CD1c-positive myeloid dendritic cell (primary cell): ENCODE data around the gene HSPB8.

Source experiments
- DNase-seq: peaks from one replicate; pipeline ENCODE4 v3.0.0-alpha.2; 2016; ENCODE audit errors: extremely low spot score

HSPB8 gene

DNA sequence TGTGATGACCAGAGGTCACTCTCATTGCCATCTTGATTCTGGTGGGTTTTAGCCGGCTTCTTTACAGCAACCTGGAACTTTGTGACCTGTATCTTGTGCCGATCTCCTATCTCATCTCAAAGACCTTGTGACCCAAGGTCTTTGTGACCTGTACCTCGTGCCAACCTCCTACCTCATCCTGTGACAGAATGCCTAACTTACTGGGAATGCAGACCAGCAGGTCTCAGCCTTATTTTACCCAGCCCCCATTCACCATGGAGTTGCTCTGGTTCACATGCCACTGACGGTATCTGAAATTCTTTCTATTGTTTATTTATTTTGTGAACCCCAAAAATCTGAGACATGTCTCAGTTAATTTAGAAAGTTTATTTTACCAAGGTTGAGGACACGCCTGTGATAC is 7.4 kb upstream of the HSPB8 start:
- DNase-seq = no peak

DNA sequence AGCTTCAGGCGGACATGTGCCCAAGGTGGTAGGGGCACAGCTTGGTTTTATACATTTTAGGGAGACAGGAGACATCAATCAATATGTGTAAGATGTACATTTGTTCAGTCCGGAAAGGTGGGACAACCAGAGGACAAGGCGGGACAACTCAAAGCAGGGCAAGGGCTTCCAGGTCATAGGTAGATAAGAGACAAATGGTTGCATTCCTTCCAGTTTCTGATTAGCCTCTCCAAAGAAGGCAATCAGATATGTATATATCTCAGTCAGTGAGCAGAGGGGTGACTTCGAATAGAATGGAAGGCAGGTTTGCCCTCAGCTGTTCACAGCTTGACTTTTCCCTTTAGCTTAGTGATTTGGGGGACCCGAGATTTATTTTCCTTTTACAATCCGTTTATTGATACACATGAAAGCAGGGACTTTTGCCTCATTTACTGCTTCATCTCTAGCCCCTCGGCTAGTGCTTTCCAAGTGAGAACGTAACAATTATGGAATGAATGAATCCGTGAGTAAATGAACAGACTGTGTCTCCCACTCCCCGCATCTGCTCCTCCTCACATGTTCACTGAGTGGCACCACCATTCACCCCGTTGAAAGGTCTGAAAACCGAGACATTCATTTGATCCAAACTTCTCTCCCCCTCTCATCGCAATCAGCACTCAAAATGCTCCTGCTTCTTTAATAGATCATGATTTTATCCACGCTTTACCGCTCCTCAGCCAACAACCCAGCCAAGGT is 6.9 kb upstream of the HSPB8 start:
- no peak for DNase-seq

- no peak for DNase-seq
Observed at GRCh38 chr12:119175081-119175480, 3.6 kb upstream of the HSPB8 start.

GRCh38 chr12:119176267-119177055 is 2.3 kb upstream of the HSPB8 start:
- DNase-seq = no peak

DNA sequence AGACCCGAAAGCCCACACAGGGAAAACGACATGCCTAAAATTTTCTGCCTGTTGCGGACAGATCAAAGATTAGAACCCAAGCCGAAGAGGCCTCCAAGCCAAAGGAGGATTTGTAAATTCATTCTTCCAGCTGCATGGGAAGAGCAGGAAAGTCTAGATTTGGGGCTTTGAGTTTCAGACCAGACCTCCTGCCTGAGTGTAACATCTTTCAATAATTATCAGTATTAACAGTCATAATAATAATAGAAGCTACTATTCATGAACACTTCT is 1.7 kb upstream of the HSPB8 start:
- no peak for DNase-seq

GRCh38 chr12:119177724-119178380 is 879 bp upstream of the HSPB8 start:
- DNase-seq = no peak

DNA sequence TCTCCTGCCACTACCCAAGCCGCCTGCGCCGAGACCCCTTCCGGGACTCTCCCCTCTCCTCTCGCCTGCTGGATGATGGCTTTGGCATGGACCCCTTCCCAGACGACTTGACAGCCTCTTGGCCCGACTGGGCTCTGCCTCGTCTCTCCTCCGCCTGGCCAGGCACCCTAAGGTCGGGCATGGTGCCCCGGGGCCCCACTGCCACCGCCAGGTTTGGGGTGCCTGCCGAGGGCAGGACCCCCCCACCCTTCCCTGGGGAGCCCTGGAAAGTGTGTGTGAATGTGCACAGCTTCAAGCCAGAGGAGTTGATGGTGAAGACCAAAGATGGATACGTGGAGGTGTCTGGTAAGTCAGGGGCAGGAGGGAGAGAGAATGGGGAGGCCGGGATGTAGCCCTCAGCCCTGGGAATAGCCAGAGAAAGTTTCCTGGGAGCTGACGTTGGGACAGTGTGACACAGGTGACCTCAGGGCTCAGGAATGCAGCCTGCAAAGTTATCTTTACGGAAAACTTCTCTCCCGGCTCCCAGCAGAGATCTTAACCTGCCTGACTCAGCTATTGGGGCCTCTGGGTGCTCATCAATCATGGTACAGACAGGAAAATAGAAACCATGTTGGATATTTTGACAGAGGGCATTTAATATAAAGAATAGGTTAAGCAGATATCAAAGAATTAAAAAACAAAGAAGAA is 747 bp downstream of the HSPB8 start:
- no peak for DNase-seq

DNA sequence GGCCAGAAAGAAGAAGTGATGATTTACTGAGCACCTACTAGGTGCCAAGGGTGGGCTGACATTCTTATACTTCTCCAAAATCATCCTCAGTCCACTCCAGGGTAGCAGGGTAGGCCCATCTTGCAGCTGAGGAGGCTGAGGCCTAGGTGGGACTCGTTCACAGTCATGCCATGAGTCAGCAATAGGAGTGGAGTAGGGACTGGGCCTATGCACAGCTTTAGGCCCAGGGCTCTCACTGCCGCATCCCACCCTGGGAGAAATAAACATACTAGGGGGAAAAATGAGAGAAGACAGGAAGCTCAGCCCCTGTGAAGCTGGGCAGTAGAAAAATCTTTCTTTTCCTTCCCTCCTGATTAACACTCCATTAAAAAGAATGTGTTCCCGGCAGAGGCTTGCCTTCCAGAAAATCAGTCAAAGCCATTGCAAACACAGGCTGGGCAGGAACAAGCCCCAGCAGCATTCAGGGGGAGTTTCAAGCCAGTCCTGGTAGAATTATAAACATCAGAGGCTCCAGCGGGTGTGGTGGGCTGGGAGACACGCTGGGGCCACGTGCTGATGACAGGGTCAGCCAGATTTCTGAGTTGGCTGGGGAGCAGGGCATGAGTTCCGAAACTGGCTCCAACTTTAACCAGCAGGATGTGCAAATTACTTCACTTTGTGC is 1.8 kb downstream of the HSPB8 start:
- no peak for DNase-seq

- DNase-seq = no peak
Observed at GRCh38 chr12:119181202-119181601, 2.5 kb downstream of the HSPB8 start.

GRCh38 chr12:119181944-119182343 is 3.2 kb downstream of the HSPB8 start:
- DNase-seq = no peak

DNA sequence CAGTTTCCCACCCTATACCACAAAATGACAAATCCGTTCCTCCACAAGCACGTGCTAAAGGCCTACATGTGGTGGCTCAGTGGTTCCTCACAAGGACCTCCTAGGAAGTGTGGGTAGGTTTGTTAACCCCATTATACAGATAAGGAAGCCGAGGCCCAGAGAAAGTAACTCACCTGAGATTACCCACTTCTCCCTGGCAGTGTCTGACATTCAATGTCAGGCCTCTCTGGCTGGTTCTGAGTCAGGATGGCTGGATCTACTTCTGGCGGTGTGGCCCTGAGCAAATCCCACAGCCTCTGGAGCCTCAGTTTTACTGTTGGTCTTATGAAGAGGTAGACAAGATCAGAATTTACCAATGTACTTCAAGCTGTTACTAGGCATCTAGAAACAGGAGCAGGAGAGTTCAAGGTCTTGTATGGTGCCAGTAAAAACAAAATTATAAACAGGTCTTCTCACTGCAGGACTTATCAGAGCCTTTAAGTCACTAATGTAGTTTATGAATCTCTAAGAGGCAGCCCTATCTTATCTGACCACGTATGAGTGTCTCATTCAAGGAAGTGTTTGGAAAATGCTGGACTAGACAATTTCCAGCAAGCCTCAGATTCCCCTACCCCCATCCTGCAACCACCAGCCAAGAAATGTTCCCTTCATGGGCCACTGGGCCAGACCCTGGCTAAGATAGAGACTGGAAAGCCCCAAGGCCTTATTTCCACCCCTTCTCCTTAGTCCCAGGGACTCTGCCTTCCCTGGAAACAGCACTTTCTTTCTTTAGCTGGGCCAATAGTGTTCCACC is 4.2 kb downstream of the HSPB8 start:
- no peak for DNase-seq

- DNase-seq = no peak
Observed at GRCh38 chr12:119183942-119184695, 5.4 kb downstream of the HSPB8 start.

DNA sequence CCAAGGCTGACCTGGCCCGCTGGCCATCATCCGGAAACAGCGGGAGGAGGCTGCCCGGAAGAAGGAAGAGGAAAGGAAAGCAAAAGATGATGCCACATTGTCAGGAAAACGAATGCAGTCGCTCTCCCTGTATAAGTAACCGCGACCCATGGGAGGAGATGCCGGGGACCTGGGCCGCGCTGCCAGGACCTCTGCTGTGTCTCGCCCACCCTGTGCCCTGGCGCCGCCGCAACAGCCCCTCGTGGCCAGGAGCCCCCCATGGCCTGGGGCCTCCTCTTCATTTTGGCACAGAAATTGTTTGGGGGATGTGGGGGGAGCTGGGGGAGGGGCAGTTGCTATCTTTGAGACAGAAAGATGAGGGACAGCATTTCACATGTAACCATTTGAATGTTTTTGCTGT is 16.5 kb downstream of the HSPB8 start:
- no peak for DNase-seq

DNA sequence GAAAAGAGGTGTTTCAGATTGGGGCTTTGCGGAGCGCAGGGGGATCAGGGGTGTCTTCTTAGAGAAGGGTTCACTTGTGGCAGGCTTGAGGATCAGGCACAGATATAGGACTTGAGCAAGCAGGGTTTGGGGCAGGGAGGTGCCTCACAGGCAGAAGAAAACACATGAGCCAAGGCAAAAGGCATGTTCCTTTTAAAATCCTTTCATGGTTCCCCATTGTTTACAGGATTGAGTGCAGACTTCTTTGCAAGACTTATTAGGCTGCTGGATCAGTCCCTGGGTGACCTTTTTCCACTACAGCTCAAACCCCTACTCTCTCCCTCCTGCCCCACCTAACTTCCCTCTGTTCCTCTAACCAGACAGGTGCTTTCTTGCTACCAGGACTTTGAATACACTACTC is 19.7 kb downstream of the HSPB8 start:
- DNase-seq = no peak

DNA sequence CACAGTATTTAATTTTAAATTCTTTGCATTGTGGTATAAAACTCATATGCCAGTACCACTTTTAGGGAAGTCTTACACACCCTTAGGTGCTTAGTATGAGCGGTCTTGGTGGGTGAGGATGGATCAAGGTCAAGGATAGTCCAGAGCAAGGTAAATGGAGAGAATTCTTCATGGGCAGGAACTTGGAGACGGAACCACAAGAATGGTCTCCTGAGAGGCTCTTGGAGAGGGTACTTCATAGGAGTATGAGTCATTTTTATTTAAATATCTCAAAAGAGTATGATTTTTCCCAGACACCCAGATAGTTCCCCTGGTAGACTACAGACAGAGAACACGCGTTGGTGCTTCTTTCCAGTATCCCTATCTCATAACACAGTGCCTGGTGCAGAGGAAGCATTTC is 21.9 kb downstream of the HSPB8 start:
- DNase-seq = no peak

DNA sequence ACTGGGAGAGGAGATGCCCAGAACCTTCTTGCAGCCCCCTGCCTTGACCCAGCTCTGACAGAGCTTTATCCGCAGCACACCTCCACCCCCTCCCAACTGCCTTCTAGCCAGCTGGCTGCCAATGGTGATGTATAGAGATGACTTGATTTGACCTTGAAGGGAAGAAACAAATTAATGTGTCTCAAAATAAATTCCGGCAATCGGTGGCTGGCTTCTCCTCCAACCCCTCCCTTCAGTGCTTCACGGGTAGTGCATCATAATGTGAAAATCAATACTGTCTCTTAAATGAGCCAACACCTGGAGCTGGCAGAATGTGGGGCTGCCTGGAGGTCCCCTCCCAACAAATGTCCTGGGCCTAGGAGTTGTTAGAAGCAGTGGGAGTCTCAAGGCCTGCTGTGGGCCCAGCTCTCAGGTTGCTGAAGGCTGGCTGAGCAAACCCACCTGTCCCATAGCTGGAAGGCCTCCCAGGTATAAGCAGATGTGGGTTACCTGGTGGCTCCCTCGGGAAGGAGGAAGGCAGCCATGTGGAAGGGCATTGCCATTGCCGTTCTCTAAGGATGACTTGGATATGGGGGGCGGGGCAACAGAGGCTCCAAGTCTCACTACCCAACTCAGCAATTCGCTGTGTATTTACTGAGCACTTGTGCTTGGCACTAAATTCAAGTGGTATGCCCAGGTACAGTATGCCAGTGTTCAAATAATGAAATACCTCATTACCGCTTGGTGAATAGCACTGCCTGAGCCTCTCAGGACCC is 23.2 kb downstream of the HSPB8 start:
- DNase-seq = no peak

DNA sequence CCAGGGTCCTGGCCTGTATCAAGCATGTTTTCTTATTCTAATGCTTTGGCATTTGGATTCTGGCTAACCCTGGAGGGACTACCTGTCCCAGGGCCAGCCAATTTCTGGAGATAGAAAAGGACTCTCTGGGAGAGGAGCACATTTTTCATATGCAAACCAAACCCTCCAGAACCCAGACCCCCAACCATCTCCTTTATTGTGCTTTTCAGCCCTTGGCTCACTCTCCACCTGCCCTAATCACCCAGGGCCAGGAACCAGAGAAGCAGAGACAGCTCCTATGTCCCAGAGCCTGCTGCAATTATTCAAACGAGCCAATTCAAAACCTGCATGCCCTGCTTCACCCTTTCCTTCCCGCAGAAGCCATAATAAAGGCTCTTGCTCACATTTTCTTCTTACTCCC is 23.8 kb downstream of the HSPB8 start:
- DNase-seq = no peak

DNA sequence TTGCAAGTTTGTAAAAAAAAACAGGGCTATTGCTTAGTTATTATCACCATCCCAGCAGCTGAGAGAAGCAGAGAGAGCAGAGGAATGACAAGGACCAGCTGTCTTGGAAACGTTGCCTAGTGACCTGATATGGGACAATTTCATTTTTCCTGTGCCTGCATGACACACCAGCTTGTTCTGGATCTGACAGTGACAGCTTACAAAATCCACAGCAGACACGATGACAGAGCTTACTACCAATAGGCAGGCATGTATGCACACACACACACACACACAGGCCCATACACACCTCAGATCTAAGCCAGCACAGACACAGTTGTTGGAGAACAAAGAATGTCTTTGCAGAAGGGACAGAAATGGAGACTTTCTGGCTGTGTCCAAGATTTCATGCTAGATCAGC is 25.4 kb downstream of the HSPB8 start:
- no peak for DNase-seq

DNA sequence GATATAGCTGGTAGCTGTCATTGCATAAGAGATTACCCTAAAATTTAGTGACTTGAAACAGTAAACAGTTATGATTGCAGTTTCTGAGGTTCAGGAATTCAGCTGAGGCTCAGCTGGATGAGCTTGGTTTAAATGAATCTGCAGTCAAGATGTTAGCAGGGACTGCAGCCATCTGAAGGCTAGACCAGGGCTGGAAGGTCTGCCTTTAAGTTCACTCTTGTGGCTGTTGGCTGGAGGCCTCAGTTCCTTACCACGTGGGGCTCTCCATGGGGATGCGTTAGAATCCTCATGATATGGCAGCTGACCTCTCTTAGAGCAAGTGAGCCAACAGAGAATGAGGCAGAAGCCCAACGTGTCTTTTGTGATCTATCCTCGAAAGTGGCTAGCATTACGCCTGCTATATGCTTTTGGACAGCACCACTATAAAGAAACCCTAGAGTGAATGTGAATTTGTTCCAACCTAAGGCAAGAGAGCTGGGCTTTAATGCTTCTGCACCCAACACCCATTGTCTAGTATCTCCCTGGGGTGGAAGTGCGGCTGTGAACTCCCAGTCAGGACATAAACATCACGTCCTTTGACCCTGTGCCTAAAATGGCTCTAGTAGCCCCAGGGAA is 26.0 kb downstream of the HSPB8 start:
- DNase-seq = no peak
